MM.1S (cell line): ENCODE measurements around the gene DGCR8.

ENCODE experiments used
- DNase-seq: peaks from one replicate; pipeline ENCODE4 v3.0.0-alpha.2; 2015
- H2AFZ ChIP-seq: fragments of 300-600 bp; sonication (generic); 2 replicates; pipeline ENCODE4 v1.6.0; 2016; ENCODE audit warnings: antibody characterized with exemption, low read length
- H3F3A ChIP-seq: fragments of 300-600 bp; sonication (generic); 2 replicates; pipeline ENCODE4 v1.6.1; 2016; ENCODE audit warnings: mild to moderate bottlenecking, antibody characterized with exemption, low read length, moderate library complexity, mixed read lengths; ENCODE audit not compliant: insufficient read depth
- H3K27ac ChIP-seq: fragments of 300-600 bp; sonication (generic); 2 replicates; pipeline ENCODE4 v1.5.1; 2016; ENCODE audit warnings: mild to moderate bottlenecking, low read length
- H3K27me3 ChIP-seq: fragments of 300-600 bp; sonication (generic); replicated peaks from 2 replicates; pipeline ENCODE4 v1.6.0; 2016; ENCODE audit warnings: low read length; ENCODE audit not compliant: insufficient read depth
- H3K36me3 ChIP-seq: fragments of 300-600 bp; sonication (generic); replicated peaks from 2 replicates; pipeline ENCODE4 v1.6.1; 2016; ENCODE audit warnings: mild to moderate bottlenecking, low read length, mixed read lengths; ENCODE audit not compliant: insufficient read depth
- H3K4me1 ChIP-seq: fragments of 300-600 bp; sonication (generic); 2 replicates; pipeline ENCODE4 v1.6.1; 2016; ENCODE audit warnings: low read length, mixed read lengths
- H3K4me2 ChIP-seq: fragments of 300-600 bp; sonication (generic); 2 replicates; pipeline ENCODE4 v1.6.0; 2016; ENCODE audit warnings: low read depth, low read length
- H3K4me3 ChIP-seq: fragments of 300-600 bp; sonication (generic); 2 replicates; pipeline ENCODE4 v1.5.1; 2016; ENCODE audit warnings: low read length, mixed read lengths
- H3K79me2 ChIP-seq: fragments of 300-600 bp; sonication (generic); 2 replicates; pipeline ENCODE4 v1.6.1; 2016; ENCODE audit warnings: mixed run types, low read length, mixed read lengths
- H3K9ac ChIP-seq: fragments of 300-600 bp; sonication (generic); 2 replicates; pipeline ENCODE4 v1.6.1; 2016; ENCODE audit warnings: low read length, mixed read lengths
- H3K9me2 ChIP-seq: fragments of 300-600 bp; sonication (generic); replicated peaks from 2 replicates; pipeline ENCODE4 v1.6.1; 2016; ENCODE audit warnings: mild to moderate bottlenecking, low read length, mixed read lengths; ENCODE audit not compliant: insufficient read depth
- H3K9me3 ChIP-seq: fragments of 300-600 bp; sonication (generic); replicated peaks from 2 replicates; pipeline ENCODE4 v1.6.1; 2016; ENCODE audit warnings: mild to moderate bottlenecking, low read length, mixed read lengths; ENCODE audit not compliant: insufficient read depth
- H4K20me1 ChIP-seq: fragments of 300-600 bp; sonication (generic); 2 replicates; pipeline ENCODE4 v1.6.1; 2016; ENCODE audit warnings: mild to moderate bottlenecking, low read length, moderate library complexity, mixed read lengths; ENCODE audit not compliant: insufficient read depth
- EZH2 ChIP-seq: fragments of 300-600 bp; sonication (generic); optimal IDR thresholded peaks from 2 replicates; pipeline ENCODE3; 2017; ENCODE audit warnings: low read depth, mild to moderate bottlenecking, antibody characterized with exemption, low read length, mixed read lengths
- EZH2phosphoT487 ChIP-seq: fragments of 300-600 bp; sonication (generic); IDR thresholded peaks from 2 replicates; pipeline ENCODE4 v1.6.1; 2018; ENCODE audit warnings: antibody characterized with exemption, low read length
- TF ChIP-seq, protein P1 (sequence below): fragments of 300-600 bp; sonication (generic); IDR thresholded peaks from 2 replicates; pipeline ENCODE4 v1.5.1; 2016; ENCODE audit warnings: antibody characterized with exemption, low read length, mixed read lengths

The DGCR8 gene

GRCh38 chr22:20141186-20142077 is 61.4 kb downstream of the DGCR8 start:
- H3K27ac ChIP-seq: no peak overlapping the region
- TF ChIP-seq EZH2 (no peak), EZH2phosphoT487 (no peak)
- TF ChIP-seq, protein P1, sequence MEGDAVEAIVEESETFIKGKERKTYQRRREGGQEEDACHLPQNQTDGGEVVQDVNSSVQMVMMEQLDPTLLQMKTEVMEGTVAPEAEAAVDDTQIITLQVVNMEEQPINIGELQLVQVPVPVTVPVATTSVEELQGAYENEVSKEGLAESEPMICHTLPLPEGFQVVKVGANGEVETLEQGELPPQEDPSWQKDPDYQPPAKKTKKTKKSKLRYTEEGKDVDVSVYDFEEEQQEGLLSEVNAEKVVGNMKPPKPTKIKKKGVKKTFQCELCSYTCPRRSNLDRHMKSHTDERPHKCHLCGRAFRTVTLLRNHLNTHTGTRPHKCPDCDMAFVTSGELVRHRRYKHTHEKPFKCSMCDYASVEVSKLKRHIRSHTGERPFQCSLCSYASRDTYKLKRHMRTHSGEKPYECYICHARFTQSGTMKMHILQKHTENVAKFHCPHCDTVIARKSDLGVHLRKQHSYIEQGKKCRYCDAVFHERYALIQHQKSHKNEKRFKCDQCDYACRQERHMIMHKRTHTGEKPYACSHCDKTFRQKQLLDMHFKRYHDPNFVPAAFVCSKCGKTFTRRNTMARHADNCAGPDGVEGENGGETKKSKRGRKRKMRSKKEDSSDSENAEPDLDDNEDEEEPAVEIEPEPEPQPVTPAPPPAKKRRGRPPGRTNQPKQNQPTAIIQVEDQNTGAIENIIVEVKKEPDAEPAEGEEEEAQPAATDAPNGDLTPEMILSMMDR: no peak

GRCh38 chr22:20142711-20143621 is 62.9 kb downstream of the DGCR8 start:
- H3K9ac ChIP-seq: no peak overlapping the region
- TF ChIP-seq EZH2phosphoT487 (no peak), EZH2 (no peak)
- TF ChIP-seq, protein P1: no peak
- DNase-seq: no peak
- no peaks in the 10 kb centered on the region for H3K9me2 ChIP-seq
- H4K20me1 ChIP-seq: no peaks in the 10 kb centered on the region
- no peaks in the 10 kb centered on the region for H3F3A ChIP-seq
- no peak overlapping the region for H2AFZ ChIP-seq
- no peaks in the 10 kb centered on the region for H3K27me3 ChIP-seq
- H3K9me3 ChIP-seq: no peaks in the 10 kb centered on the region
- no peaks in the 10 kb centered on the region for H3K79me2 ChIP-seq
- H3K4me3 ChIP-seq: no peak overlapping the region
- H3K4me1 ChIP-seq: no peaks in the 10 kb centered on the region
- no peak overlapping the region for H3K4me2 ChIP-seq
- H3K36me3 ChIP-seq: no peaks in the 10 kb centered on the region
- H3K27ac ChIP-seq: no peak overlapping the region

More at GRCh38 chr22:20141186-20142077, 61.4 kb downstream of the DGCR8 start:
- Histone ChIP-seq H3K4me3 (no peak overlapping the region), H3F3A (no peaks in the 10 kb centered on the region), H3K27me3 (no peaks in the 10 kb centered on the region), H3K4me1 (no peaks in the 10 kb centered on the region), H3K4me2 (no peak overlapping the region), H3K36me3 (no peaks in the 10 kb centered on the region), H3K9me3 (no peaks in the 10 kb centered on the region), H2AFZ (no peak overlapping the region), H4K20me1 (no peaks in the 10 kb centered on the region), H3K79me2 (no peaks in the 10 kb centered on the region), H3K9me2 (no peaks in the 10 kb centered on the region), H3K9ac (no peak overlapping the region)
- DNase-seq: no peak

DNA sequence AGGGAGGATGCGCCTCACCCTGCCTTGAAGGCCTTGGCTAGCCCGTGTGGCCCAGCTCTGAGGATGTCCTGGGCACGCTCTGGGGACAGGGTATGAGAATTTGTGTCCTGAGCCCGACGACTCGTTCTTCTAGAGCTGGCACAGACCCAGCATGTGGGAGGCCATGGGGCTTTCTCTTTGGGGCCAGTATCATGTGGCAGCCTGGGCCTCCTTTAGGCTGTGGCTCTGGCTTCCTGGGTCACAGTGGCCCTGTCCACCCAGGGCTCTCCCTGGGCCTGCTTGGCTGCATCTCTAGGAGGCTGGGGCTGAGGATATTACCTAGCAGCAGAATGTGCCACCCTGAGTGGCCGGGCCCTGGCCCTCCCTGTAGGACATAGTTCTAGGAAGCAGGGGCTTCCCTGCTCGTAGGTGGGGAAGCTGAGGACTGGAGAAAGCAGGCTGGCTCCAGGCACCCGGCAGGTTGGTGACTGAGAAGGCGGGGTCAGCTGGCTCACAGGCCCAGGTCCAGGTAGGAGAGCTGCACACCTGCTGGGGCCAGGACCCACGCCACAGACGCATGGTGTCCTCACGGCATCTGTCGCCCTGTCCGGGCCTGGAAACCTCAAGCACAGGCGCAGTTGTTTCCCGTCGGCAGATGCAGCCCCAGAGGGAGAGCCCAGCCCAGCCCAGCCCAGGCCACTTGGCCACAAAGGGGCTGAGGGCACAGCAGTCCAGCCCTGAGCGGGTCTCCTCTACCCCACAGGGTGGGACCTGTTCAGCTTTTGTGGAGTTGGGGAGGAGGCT is 64.0 kb downstream of the DGCR8 start:
- Histone ChIP-seq H3K36me3 (no peaks in the 10 kb centered on the region), H3K4me3 (no peak overlapping the region), H4K20me1 (no peaks in the 10 kb centered on the region), H3K4me2 (no peak overlapping the region), H3K27ac (no peak overlapping the region), H3F3A (no peaks in the 10 kb centered on the region), H3K4me1 (no peaks in the 10 kb centered on the region), H3K9ac (no peak overlapping the region), H3K79me2 (no peaks in the 10 kb centered on the region), H2AFZ (no peak overlapping the region), H3K9me3 (no peaks in the 10 kb centered on the region), H3K9me2 (no peaks in the 10 kb centered on the region), H3K27me3 (no peaks in the 10 kb centered on the region)
- DNase-seq: no peak
- TF ChIP-seq EZH2 (no peak), EZH2phosphoT487 (no peak)
- TF ChIP-seq, protein P1: no peak
